Endothelial cell of umbilical vein (primary cell): ENCODE results near the gene ZNF689. TPM values are rescaled to one million over a fixed set of nuclear protein-coding genes. Genes with fewer than 3 reads are reported as not detected.

Experiments used
- BruUV-seq: library from RNA; stranded (reverse); fragments of 400-500 nt; replicated peaks from 2 replicates; lab custom pipeline; 2021; lab: Mats Ljungman, UMichigan
- CTCF ChIA-PET: fragments of 300-600, 350-600 bp; sonication (Branson Sonifier 250); formaldehyde crosslinking; loops from one replicate; lab custom pipeline; 2021; ENCODE audit warnings: antibody characterized with exemption, inconsistent platforms; lab: Charles Lee
- POLR2A ChIA-PET: fragments of 300-600, 350-600 bp; sonication (Branson Sonifier 250); formaldehyde crosslinking; loops from one replicate; lab custom pipeline; 2021; ENCODE audit warnings: antibody characterized with exemption, inconsistent platforms; lab: Charles Lee
- DNase-seq: peaks from one replicate; pipeline ENCODE4 v3.0.0-alpha.2; 2011; ENCODE audit warnings: low read depth, low spot score
- FAIRE-seq: peaks from 2 replicates; lab custom pipeline; 2011; peaks lifted over from hg19 to GRCh38; lab: Jason Lieb, UNC
- H2AFZ ChIP-seq: 2 replicates; pipeline ENCODE4 v1.6.0; 2012; ENCODE audit warnings: low read depth, low read length, control low read depth, inconsistent platforms
- H3K27ac ChIP-seq: 2 replicates; pipeline ENCODE4 v1.5.1; 2011; ENCODE audit warnings: low read depth, mild to moderate bottlenecking, control low read depth, low read length, moderate library complexity; ENCODE audit not compliant: insufficient read depth
- H3K27me3 ChIP-seq, 2 experiments: 2 replicates each; pipeline versions ENCODE4 v1.6.0 to v1.6.1; 2011; ENCODE audit warnings: low read length in 2 of 2, mixed read lengths in 1 of 2; ENCODE audit not compliant: control insufficient read depth in 2 of 2, insufficient read depth in 2 of 2
- H3K36me3 ChIP-seq, 2 experiments: 2 replicates in 1 of 2; 3 replicates in 1 of 2; pipeline ENCODE4 v1.5.1; 2011; ENCODE audit warnings: low read length in 2 of 2, mild to moderate bottlenecking in 1 of 2, moderate library complexity in 1 of 2; ENCODE audit not compliant: control insufficient read depth in 2 of 2, insufficient read depth in 2 of 2; ENCODE audit errors: extremely low read depth in 1 of 2
- H3K4me1 ChIP-seq: 3 replicates; pipeline ENCODE4 v1.5.1; 2011; ENCODE audit warnings: mild to moderate bottlenecking, low read length; ENCODE audit not compliant: control insufficient read depth, insufficient read depth; ENCODE audit errors: extremely low read depth
- H3K4me2 ChIP-seq: 2 replicates; pipeline ENCODE4 v1.6.1; 2011; ENCODE audit warnings: low read length, control low read depth, mixed read lengths; ENCODE audit not compliant: insufficient read depth
- H3K4me3 ChIP-seq, 3 experiments: fragments of 200-600 bp in 1 of 3; sonication (generic), shearing (Covaris generic) in 1 of 3; replicated peaks in 1 of 3; 2 replicates each; pipeline ENCODE4 v1.5.1; 2011 to 2016; ENCODE audit warnings: control low read depth in 3 of 3, low read length in 3 of 3, mild to moderate bottlenecking in 2 of 3, inconsistent platforms in 1 of 3, low read depth in 1 of 3, moderate library complexity in 1 of 3; ENCODE audit not compliant: insufficient read depth in 1 of 3
- H3K79me2 ChIP-seq: 2 replicates; pipeline ENCODE4 v1.6.0; 2012; ENCODE audit warnings: low read length, inconsistent platforms; ENCODE audit not compliant: control insufficient read depth, insufficient read depth
- H3K9ac ChIP-seq: replicated peaks from 2 replicates; pipeline ENCODE3; 2011; ENCODE audit warnings: low read length, control low read depth; ENCODE audit not compliant: insufficient read depth; ENCODE audit errors: extremely low read depth
- H3K9me1 ChIP-seq: replicated peaks from 3 replicates; pipeline ENCODE4 v1.6.0; 2011; ENCODE audit warnings: mild to moderate bottlenecking, low read length; ENCODE audit not compliant: control insufficient read depth, insufficient read depth; ENCODE audit errors: extremely low read depth
- H3K9me3 ChIP-seq: replicated peaks from 2 replicates; pipeline ENCODE4 v1.5.1; 2012; ENCODE audit warnings: low read length, inconsistent platforms; ENCODE audit not compliant: control insufficient read depth, insufficient read depth
- H4K20me1 ChIP-seq: replicated peaks from 2 replicates; pipeline ENCODE3; 2011; ENCODE audit warnings: mild to moderate bottlenecking, low read length; ENCODE audit not compliant: control insufficient read depth, insufficient read depth; ENCODE audit errors: extremely low read depth
- CTCF ChIP-seq, 2 donors: IDR thresholded peaks; 1 replicate in 1 of 2; 2 replicates in 1 of 2; pipeline ENCODE4 v1.5.1; 2011; ENCODE audit warnings: low read length in 2 of 2, mild to moderate bottlenecking in 2 of 2, moderate library complexity in 2 of 2, control low read depth in 1 of 2, inconsistent platforms in 1 of 2, low read depth in 1 of 2; ENCODE audit not compliant: insufficient read depth in 1 of 2; ENCODE audit errors: extremely low read depth in 1 of 2
- EZH2 ChIP-seq: IDR thresholded peaks from 2 replicates; pipeline ENCODE4 v1.6.1; 2012; ENCODE audit warnings: borderline replicate concordance, low read depth, mild to moderate bottlenecking, moderate library complexity, low read length, inconsistent platforms; ENCODE audit not compliant: severe bottlenecking
- FOS ChIP-seq: IDR thresholded peaks from 2 replicates; pipeline ENCODE4 v1.6.1; 2011; ENCODE audit warnings: mild to moderate bottlenecking, low read length, moderate library complexity, borderline replicate concordance; ENCODE audit not compliant: insufficient read depth
- GATA2 ChIP-seq: IDR thresholded peaks from 2 replicates; pipeline ENCODE4 v1.7.0; 2011; ENCODE audit warnings: low read depth, mild to moderate bottlenecking, moderate library complexity, mixed read lengths, low read length; ENCODE audit not compliant: insufficient read length, insufficient read depth
- JUN ChIP-seq: IDR thresholded peaks from 2 replicates; pipeline ENCODE4 v1.6.1; 2011; ENCODE audit warnings: borderline replicate concordance, low read depth; ENCODE audit not compliant: insufficient read length, insufficient read depth
- MAX ChIP-seq: IDR thresholded peaks from 2 replicates; pipeline ENCODE4 v1.6.1; 2011; ENCODE audit not compliant: insufficient read depth, insufficient read length
- MYC ChIP-seq: IDR thresholded peaks from one replicate; pipeline ENCODE4 v1.6.1; 2011; ENCODE audit warnings: mild to moderate bottlenecking, low read depth, low read length
- POLR2A ChIP-seq: IDR thresholded peaks from 2 replicates; pipeline ENCODE4 v1.6.1; 2012; ENCODE audit warnings: low read depth, mild to moderate bottlenecking, control low read depth, low read length
- POLR2AphosphoS5 ChIP-seq: IDR thresholded peaks from 2 replicates; pipeline ENCODE4 v1.6.1; 2012; ENCODE audit warnings: low read depth, mild to moderate bottlenecking, control low read depth, low read length, moderate library complexity; ENCODE audit not compliant: insufficient read depth
- dilution Hi-C: fragments of 300-500 bp; cut with MboI; formaldehyde crosslinking; loops from one replicate; pipeline ENCODE4 v1.15.0; 2019; ENCODE audit warnings: low sequenced_read_pairs; ENCODE audit not compliant: extremely low pct_ligation_motif_present
- intact Hi-C: fragments of 100-400 bp; cut with micrococcal nuclease; formaldehyde crosslinking; loops from one replicate; pipeline ENCODE4 v1.10.0; 2022
- polyA plus RNA-seq, 4 experiments: library from polyadenylated mRNA; depleted of rRNA in 3 of 4; stranded (reverse) in 3 of 4; unstranded in 1 of 4; fragments of >200 nt; gene quantifications; 2 replicates each; pipeline versions ENCODE4 v1.2.1 to v1.2.3, GENCODE V29; 2011 to 2012; ENCODE audit warnings: missing spikeins in 1 of 4
- total RNA-seq: library from RNA; stranded (reverse); gene quantifications from 2 replicates; pipeline ENCODE4 v1.2.3, GENCODE V29; 2021

ZNF689 gene
- total and polyA plus RNA-seq, 2 donors (not counting 3 experiments of a cell fraction or from before 2014, with no cell fraction given), result 7.5 to 8.4 TPM

- Histone ChIP-seq H3K9ac (no peak overlapping the region), H3K4me2 (no peak overlapping the region), H3K36me3 (no peaks in the 10 kb centered on the region), H3K9me1 (no peaks in the 10 kb centered on the region), H3K4me3 (no peak overlapping the region), H3K4me1 (no peaks in the 10 kb centered on the region), H3K79me2 (no peaks in the 10 kb centered on the region), H3K27ac (no peak overlapping the region), H4K20me1 (no peaks in the 10 kb centered on the region), H3K27me3 (no peaks in the 10 kb centered on the region), H3K9me3 (no peaks in the 10 kb centered on the region), H2AFZ (no peak overlapping the region)
- POLR2A ChIA-PET, result no interaction called here
- no peak for TF ChIP-seq FOS
- no peak for TF ChIP-seq POLR2AphosphoS5
- no peak for TF ChIP-seq MYC
- TF ChIP-seq CTCF (IDR thresholded peaks at IDR 0.05; ENCODE audit: extremely low read depth in 1 of 2, insufficient read depth in 1 of 2, low read depth in 1 of 2, low read length in 2 of 2), result no peak
- TF ChIP-seq JUN, result no peak
- TF ChIP-seq EZH2, result no peak
- TF ChIP-seq MAX, result no peak
- no peak for TF ChIP-seq POLR2A
- TF ChIP-seq GATA2, result no peak
- dilution Hi-C loops, result no loop called here
- intact Hi-C loops, result no loop called here
- no TSS peak for BruUV-seq
- DNase-seq, result no peak
- no peak for FAIRE-seq
- CTCF ChIA-PET, result interaction anchor here (1.0 kb wide), 1 partner anchor 46 kb away, joined by 4 read pairs; no protein-coding TSS in a partner anchor
Measured at GRCh38 chr16:30644334-30644830, 34.2 kb upstream of the ZNF689 start.
